Endothelial cell of umbilical vein (primary cell): ENCODE measurements around the gene FBXO22. TPM values are rescaled to one million over a fixed set of nuclear protein-coding genes. Genes with fewer than 3 reads are reported as not detected.
A peak's percentile ranks its signal among the peaks of the same experiment; 100 is the strongest.

Experiments
- Bru-seq: library from RNA; stranded (reverse); fragments of 400-500 nt; gene quantifications from one replicate; lab custom pipeline; 2021; lab: Mats Ljungman, UMichigan
- BruChase-seq, 2 experiments: library from RNA; stranded (reverse); fragments of 400-500 nt; gene quantifications; one replicate each; lab custom pipeline; 2021; lab: Mats Ljungman, UMichigan
- BruUV-seq: library from RNA; stranded (reverse); fragments of 400-500 nt; replicated peaks from 2 replicates; lab custom pipeline; 2021; lab: Mats Ljungman, UMichigan
- CTCF ChIA-PET: fragments of 300-600, 350-600 bp; sonication (Branson Sonifier 250); formaldehyde crosslinking; loops from one replicate; lab custom pipeline; 2021; ENCODE audit warnings: antibody characterized with exemption, inconsistent platforms; lab: Charles Lee
- POLR2A ChIA-PET: fragments of 300-600, 350-600 bp; sonication (Branson Sonifier 250); formaldehyde crosslinking; loops from one replicate; lab custom pipeline; 2021; ENCODE audit warnings: antibody characterized with exemption, inconsistent platforms; lab: Charles Lee
- DNase-seq: peaks from one replicate; pipeline ENCODE4 v3.0.0-alpha.2; 2011; ENCODE audit warnings: low read depth, low spot score
- FAIRE-seq: peaks from 2 replicates; lab custom pipeline; 2011; peaks lifted over from hg19 to GRCh38; lab: Jason Lieb, UNC
- H2AFZ ChIP-seq: 2 replicates; pipeline ENCODE4 v1.6.0; 2012; ENCODE audit warnings: low read depth, low read length, control low read depth, inconsistent platforms
- H3K27ac ChIP-seq: 2 replicates; pipeline ENCODE4 v1.5.1; 2011; ENCODE audit warnings: low read depth, mild to moderate bottlenecking, control low read depth, low read length, moderate library complexity; ENCODE audit not compliant: insufficient read depth
- H3K27me3 ChIP-seq, 2 experiments: 2 replicates each; pipeline versions ENCODE4 v1.6.0 to v1.6.1; 2011; ENCODE audit warnings: low read length in 2 of 2, mixed read lengths in 1 of 2; ENCODE audit not compliant: control insufficient read depth in 2 of 2, insufficient read depth in 2 of 2
- H3K36me3 ChIP-seq, 2 experiments: 2 replicates in 1 of 2; 3 replicates in 1 of 2; pipeline ENCODE4 v1.5.1; 2011; ENCODE audit warnings: low read length in 2 of 2, mild to moderate bottlenecking in 1 of 2, moderate library complexity in 1 of 2; ENCODE audit not compliant: control insufficient read depth in 2 of 2, insufficient read depth in 2 of 2; ENCODE audit errors: extremely low read depth in 1 of 2
- H3K4me1 ChIP-seq: 3 replicates; pipeline ENCODE4 v1.5.1; 2011; ENCODE audit warnings: mild to moderate bottlenecking, low read length; ENCODE audit not compliant: control insufficient read depth, insufficient read depth; ENCODE audit errors: extremely low read depth
- H3K4me2 ChIP-seq: 2 replicates; pipeline ENCODE4 v1.6.1; 2011; ENCODE audit warnings: low read length, control low read depth, mixed read lengths; ENCODE audit not compliant: insufficient read depth
- H3K4me3 ChIP-seq, 3 experiments: fragments of 200-600 bp in 1 of 3; sonication (generic), shearing (Covaris generic) in 1 of 3; replicated peaks in 1 of 3; 2 replicates each; pipeline ENCODE4 v1.5.1; 2011 to 2016; ENCODE audit warnings: control low read depth in 3 of 3, low read length in 3 of 3, mild to moderate bottlenecking in 2 of 3, inconsistent platforms in 1 of 3, low read depth in 1 of 3, moderate library complexity in 1 of 3; ENCODE audit not compliant: insufficient read depth in 1 of 3
- H3K79me2 ChIP-seq: 2 replicates; pipeline ENCODE4 v1.6.0; 2012; ENCODE audit warnings: low read length, inconsistent platforms; ENCODE audit not compliant: control insufficient read depth, insufficient read depth
- H3K9ac ChIP-seq: replicated peaks from 2 replicates; pipeline ENCODE3; 2011; ENCODE audit warnings: low read length, control low read depth; ENCODE audit not compliant: insufficient read depth; ENCODE audit errors: extremely low read depth
- H3K9me1 ChIP-seq: replicated peaks from 3 replicates; pipeline ENCODE4 v1.6.0; 2011; ENCODE audit warnings: mild to moderate bottlenecking, low read length; ENCODE audit not compliant: control insufficient read depth, insufficient read depth; ENCODE audit errors: extremely low read depth
- H3K9me3 ChIP-seq: replicated peaks from 2 replicates; pipeline ENCODE4 v1.5.1; 2012; ENCODE audit warnings: low read length, inconsistent platforms; ENCODE audit not compliant: control insufficient read depth, insufficient read depth
- H4K20me1 ChIP-seq: replicated peaks from 2 replicates; pipeline ENCODE3; 2011; ENCODE audit warnings: mild to moderate bottlenecking, low read length; ENCODE audit not compliant: control insufficient read depth, insufficient read depth; ENCODE audit errors: extremely low read depth
- EZH2 ChIP-seq: IDR thresholded peaks from 2 replicates; pipeline ENCODE4 v1.6.1; 2012; ENCODE audit warnings: borderline replicate concordance, low read depth, mild to moderate bottlenecking, moderate library complexity, low read length, inconsistent platforms; ENCODE audit not compliant: severe bottlenecking
- FOS ChIP-seq: IDR thresholded peaks from 2 replicates; pipeline ENCODE4 v1.6.1; 2011; ENCODE audit warnings: mild to moderate bottlenecking, low read length, moderate library complexity, borderline replicate concordance; ENCODE audit not compliant: insufficient read depth
- GATA2 ChIP-seq: IDR thresholded peaks from 2 replicates; pipeline ENCODE4 v1.7.0; 2011; ENCODE audit warnings: low read depth, mild to moderate bottlenecking, moderate library complexity, mixed read lengths, low read length; ENCODE audit not compliant: insufficient read length, insufficient read depth
- JUN ChIP-seq: IDR thresholded peaks from 2 replicates; pipeline ENCODE4 v1.6.1; 2011; ENCODE audit warnings: borderline replicate concordance, low read depth; ENCODE audit not compliant: insufficient read length, insufficient read depth
- MAX ChIP-seq: IDR thresholded peaks from 2 replicates; pipeline ENCODE4 v1.6.1; 2011; ENCODE audit not compliant: insufficient read depth, insufficient read length
- MYC ChIP-seq: IDR thresholded peaks from one replicate; pipeline ENCODE4 v1.6.1; 2011; ENCODE audit warnings: mild to moderate bottlenecking, low read depth, low read length
- POLR2A ChIP-seq: IDR thresholded peaks from 2 replicates; pipeline ENCODE4 v1.6.1; 2012; ENCODE audit warnings: low read depth, mild to moderate bottlenecking, control low read depth, low read length
- POLR2AphosphoS5 ChIP-seq: IDR thresholded peaks from 2 replicates; pipeline ENCODE4 v1.6.1; 2012; ENCODE audit warnings: low read depth, mild to moderate bottlenecking, control low read depth, low read length, moderate library complexity; ENCODE audit not compliant: insufficient read depth
- dilution Hi-C: fragments of 300-500 bp; cut with MboI; formaldehyde crosslinking; loops from one replicate; pipeline ENCODE4 v1.15.0; 2019; ENCODE audit warnings: low sequenced_read_pairs; ENCODE audit not compliant: extremely low pct_ligation_motif_present
- intact Hi-C: fragments of 100-400 bp; cut with micrococcal nuclease; formaldehyde crosslinking; loops from one replicate; pipeline ENCODE4 v1.10.0; 2022
- long read RNA-seq: library from polyadenylated mRNA; stranded (forward); transcript quantifications from one replicate; pipeline ENCODE4 v2.0.0, GENCODE V29; 2021
- polyA minus RNA-seq, 3 experiments: library from RNA; depleted of rRNA, polyadenylated mRNA; stranded (reverse); fragments of >200 nt; gene quantifications; 1 replicate in 1 of 3; 2 replicates in 2 of 3; pipeline ENCODE4 v1.2.3, GENCODE V29; 2011
- polyA plus RNA-seq, 4 experiments: library from polyadenylated mRNA; depleted of rRNA in 3 of 4; stranded (reverse) in 3 of 4; unstranded in 1 of 4; fragments of >200 nt; gene quantifications; 2 replicates each; pipeline versions ENCODE4 v1.2.1 to v1.2.3, GENCODE V29; 2011 to 2012; ENCODE audit warnings: missing spikeins in 1 of 4
- total RNA-seq: library from RNA; stranded (reverse); gene quantifications from 2 replicates; pipeline ENCODE4 v1.2.3, GENCODE V29; 2021
- TF ChIP-seq, protein P1 (sequence below), 2 donors: IDR thresholded peaks; 1 replicate in 1 of 2; 2 replicates in 1 of 2; pipeline ENCODE4 v1.5.1; 2011; ENCODE audit warnings: low read length in 2 of 2, mild to moderate bottlenecking in 2 of 2, moderate library complexity in 2 of 2, control low read depth in 1 of 2, inconsistent platforms in 1 of 2, low read depth in 1 of 2; ENCODE audit not compliant: insufficient read depth in 1 of 2; ENCODE audit errors: extremely low read depth in 1 of 2

Gene FBXO22
- 41.6 and 42.6 TPM in 2 replicates for total RNA-seq
- polyA plus RNA-seq, result 19.9 and 20.8 TPM in 2 replicates
- 26.2 and 26.7 TPM in 2 replicates for polyA plus RNA-seq (2011; cell fraction: cytosol; rRNA removed)
- 23.8 and 26.3 TPM in 2 replicates for polyA plus RNA-seq (2011; cell fraction: nucleus; rRNA removed)
- polyA plus RNA-seq (2012), result 54.7 and 62.6 TPM in 2 replicates
- 45.7 and 46.4 TPM in 2 replicates for polyA minus RNA-seq
- polyA minus RNA-seq (2011; cell fraction: cytosol; rRNA and poly(A)+ RNA removed), result 55.0 TPM
- 21.7 and 24.5 TPM in 2 replicates for polyA minus RNA-seq (2011; cell fraction: nucleus; rRNA and poly(A)+ RNA removed)
- percentile 85 among the genes with signal in this experiment for Bru-seq, nascent RNA
- BruChase-seq, experiment 1, labeled RNA remaining after a 6-hour chase, result percentile 85 among the genes with signal in this experiment
- percentile 95 among the genes with signal in this experiment for BruChase-seq, experiment 2, labeled RNA remaining after a 2-hour chase
- long read RNA-seq, full-length matches to known transcripts, result 136 of 166 reads
- long read RNA-seq, partial matches to known transcripts, result 14 of 166 reads
- long read RNA-seq, other reads (novel, unspliced or antisense), result 16 of 166 reads

GRCh38 chr15:75903331-75904239 lies at the start of gene FBXO22:
FBXO22 (plus strand) TSS chr15:75903878; CDS start chr15:75903964, 86 bp downstream.
- peaks cover 33% of the 10 kb centered on the region for H3K79me2 ChIP-seq
- FAIRE-seq (peak; percentile 92), DNase-seq (peak; percentile 90)
- H3K27ac ChIP-seq, result peak within 1 kb of the TSS; percentile 43
- H3K9me1 ChIP-seq, result no peaks in the 10 kb centered on the region
- peak within 1 kb of the TSS; percentile 73 to 87 (median 82) for H3K4me3 ChIP-seq
- POLR2A ChIA-PET, result no interaction called here
- TSS peak; percentile 90 for BruUV-seq
- intact Hi-C loops, result loop anchor here (1.0 kb wide), 1 partner anchor 59 kb away; no protein-coding TSS in a partner anchor
- H3K4me2 ChIP-seq, result peak within 1 kb of the TSS; percentile 68
- no peaks in the 10 kb centered on the region for H3K9me3 ChIP-seq
- no peaks in the 10 kb centered on the region for H3K27me3 ChIP-seq
- no peaks in the 10 kb centered on the region for H3K36me3 ChIP-seq
- H3K9ac ChIP-seq, result peak within 1 kb of the TSS; percentile 74
- CTCF ChIA-PET, result interaction anchor here (0.9 to 2.0 kb wide), 3 partner anchors 18 to 94 kb away, joined by 3 to 6 read pairs (median 4); partner anchors contain the start of gene UBE2Q2
- peaks cover 3% of the 10 kb centered on the region for H4K20me1 ChIP-seq
- H3K4me1 ChIP-seq, result peaks cover 3% of the 10 kb centered on the region
- dilution Hi-C loops, result no loop called here
- H2AFZ ChIP-seq, result peak within 1 kb of the TSS; percentile 68
- TF ChIP-seq FOS, result peak; percentile 16
- TF ChIP-seq JUN, result no peak
- TF ChIP-seq MYC, result peak; percentile 26
- TF ChIP-seq EZH2, result no peak
- TF ChIP-seq POLR2A, result peak; percentile 93
- TF ChIP-seq, protein P1, sequence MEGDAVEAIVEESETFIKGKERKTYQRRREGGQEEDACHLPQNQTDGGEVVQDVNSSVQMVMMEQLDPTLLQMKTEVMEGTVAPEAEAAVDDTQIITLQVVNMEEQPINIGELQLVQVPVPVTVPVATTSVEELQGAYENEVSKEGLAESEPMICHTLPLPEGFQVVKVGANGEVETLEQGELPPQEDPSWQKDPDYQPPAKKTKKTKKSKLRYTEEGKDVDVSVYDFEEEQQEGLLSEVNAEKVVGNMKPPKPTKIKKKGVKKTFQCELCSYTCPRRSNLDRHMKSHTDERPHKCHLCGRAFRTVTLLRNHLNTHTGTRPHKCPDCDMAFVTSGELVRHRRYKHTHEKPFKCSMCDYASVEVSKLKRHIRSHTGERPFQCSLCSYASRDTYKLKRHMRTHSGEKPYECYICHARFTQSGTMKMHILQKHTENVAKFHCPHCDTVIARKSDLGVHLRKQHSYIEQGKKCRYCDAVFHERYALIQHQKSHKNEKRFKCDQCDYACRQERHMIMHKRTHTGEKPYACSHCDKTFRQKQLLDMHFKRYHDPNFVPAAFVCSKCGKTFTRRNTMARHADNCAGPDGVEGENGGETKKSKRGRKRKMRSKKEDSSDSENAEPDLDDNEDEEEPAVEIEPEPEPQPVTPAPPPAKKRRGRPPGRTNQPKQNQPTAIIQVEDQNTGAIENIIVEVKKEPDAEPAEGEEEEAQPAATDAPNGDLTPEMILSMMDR (IDR thresholded peaks at IDR 0.05; ENCODE audit: extremely low read depth in 1 of 2, insufficient read depth in 1 of 2, low read depth in 1 of 2, low read length in 2 of 2), result no peak
- no peak for TF ChIP-seq MAX
- no peak for TF ChIP-seq GATA2
- TF ChIP-seq POLR2AphosphoS5, result peak; percentile 98
